ENCODE results near the gene OGDH. TPM values are rescaled to one million over a fixed set of nuclear protein-coding genes. Genes with fewer than 3 reads are reported as not detected.
A peak's percentile ranks its signal among the peaks of the same experiment; 100 is the strongest.

OGDH gene
- total and polyA plus RNA-seq, 2 experiments from 2014 or later, result 31.4 to 75.3 TPM

DNA sequence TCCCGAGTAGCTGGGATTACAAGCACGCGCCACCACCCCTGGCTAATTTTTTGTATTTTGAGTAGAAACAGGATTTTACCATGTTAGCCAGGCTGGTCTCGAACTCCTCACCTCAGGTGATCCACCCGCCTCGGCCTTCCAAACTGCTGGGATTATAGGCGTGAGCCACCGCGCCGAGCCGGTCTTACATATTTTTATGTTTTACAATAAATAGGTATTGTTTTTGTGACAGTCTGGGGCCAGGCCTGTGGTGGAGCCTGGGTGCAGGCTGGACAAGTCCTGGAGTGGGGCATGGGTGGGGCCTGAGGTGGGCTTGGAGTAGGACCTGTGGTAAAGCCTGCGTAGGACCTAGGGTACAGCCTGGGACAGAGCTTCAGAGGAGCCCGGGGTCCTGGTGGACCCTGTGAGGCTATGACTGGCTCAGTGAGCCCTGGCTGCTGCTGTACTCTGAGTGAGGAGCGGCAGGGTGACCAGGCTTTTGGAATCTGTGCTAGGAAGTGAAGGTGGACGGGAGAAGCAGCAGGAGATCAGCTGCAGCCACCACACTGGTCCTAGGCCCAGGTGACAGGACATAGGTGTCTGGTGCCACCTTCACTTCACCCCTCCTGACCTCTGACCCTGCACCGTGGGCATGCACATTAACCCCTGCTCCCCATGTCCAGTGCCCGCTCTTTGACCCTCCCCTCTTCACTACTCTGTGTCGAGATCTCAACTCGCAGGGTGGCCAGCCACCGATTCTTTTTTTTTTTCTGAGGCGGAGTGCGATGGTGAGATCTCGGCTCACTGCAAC lies 132.6 kb downstream of the OGDH start:
- WGBS, 2 experiments (ENCODE audit: low coverage in 1 of 2, low lambda C conversion rate in 2 of 2, missing lambda C conversion rate in 2 of 2), result 93 to 95% methylated on average over 23 of the region's 23 CpGs
- H3K4me3 ChIP-seq, result no peak overlapping the region
- H3K27ac ChIP-seq, result no peak overlapping the region
- H3K27me3 ChIP-seq (replicated peaks; ENCODE audit: insufficient read depth), result no peaks in the 10 kb centered on the region
- no peak overlapping the region for H3K9ac ChIP-seq
- TF ChIP-seq EZH2phosphoT487 (IDR thresholded peaks at IDR 0.05; ENCODE audit: insufficient read depth, low read depth) (no peak), EZH2 (IDR thresholded peaks at IDR 0.05; ENCODE audit: insufficient read depth, poor library complexity, severe bottlenecking) (no peak)
- no peak for DNase-seq
- H3K9me2 ChIP-seq (ENCODE audit: insufficient read depth), result no peaks in the 10 kb centered on the region
- no peaks in the 10 kb centered on the region for H3K36me3 ChIP-seq (ENCODE audit: low read depth)
- no peaks in the 10 kb centered on the region for H3K79me2 ChIP-seq (ENCODE audit: insufficient read depth)
- in situ Hi-C loops (cut with MboI), result no loop called here
- no peak overlapping the region for H2AFZ ChIP-seq
- peaks cover 18% of the 10 kb centered on the region for H3K4me1 ChIP-seq (ENCODE audit: insufficient read depth)
- no peaks in the 10 kb centered on the region for H3K9me3 ChIP-seq (ENCODE audit: low read depth)
- no peaks in the 10 kb centered on the region for H4K20me1 ChIP-seq (ENCODE audit: insufficient read depth)
- H3K4me2 ChIP-seq (ENCODE audit: unreplicated experiment), result no peak overlapping the region
- H3F3A ChIP-seq (ENCODE audit: insufficient read depth), result peaks cover 23% of the 10 kb centered on the region

DNA sequence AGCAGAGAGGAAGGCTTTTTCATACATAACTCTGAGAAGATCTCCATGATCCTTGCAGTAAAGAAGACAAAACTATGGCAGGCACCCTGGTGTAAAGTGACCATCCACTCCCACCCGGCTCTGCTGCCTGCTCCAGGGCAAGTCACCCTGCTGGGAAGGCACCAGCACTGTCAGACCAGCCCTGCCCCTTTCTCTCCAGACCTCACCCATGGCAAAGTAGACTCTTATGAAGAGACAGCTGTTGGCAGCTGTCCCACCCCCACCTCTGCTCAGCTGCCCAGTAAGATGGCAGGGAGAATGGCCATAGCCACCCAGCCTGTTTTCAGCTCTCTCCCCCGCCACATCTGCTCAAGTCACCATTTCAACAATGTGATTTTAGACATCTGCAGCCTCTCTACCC lies 133.6 kb downstream of the OGDH start:
- Histone ChIP-seq H3K79me2 (ENCODE audit: insufficient read depth) (no peaks in the 10 kb centered on the region), H3K4me2 (ENCODE audit: unreplicated experiment) (no peak overlapping the region)

GRCh38 chr7:44743750-44744149 lies 137.3 kb downstream of the OGDH start:
- Histone ChIP-seq H3K36me3 (ENCODE audit: low read depth) (no peaks in the 10 kb centered on the region), H3K27me3 (replicated peaks; ENCODE audit: insufficient read depth) (no peaks in the 10 kb centered on the region), H3K27ac (no peak overlapping the region), H3K4me2 (ENCODE audit: unreplicated experiment) (no peak overlapping the region), H4K20me1 (ENCODE audit: insufficient read depth) (no peaks in the 10 kb centered on the region), H2AFZ (0 out of 2 replicates have a peak overlapping the region, but pooled peaks have one; percentile 21), H3K9me2 (ENCODE audit: insufficient read depth) (no peaks in the 10 kb centered on the region), H3K79me2 (ENCODE audit: insufficient read depth) (no peaks in the 10 kb centered on the region), H3F3A (ENCODE audit: insufficient read depth) (peaks cover 8% of the 10 kb centered on the region; the same call in 1 of the 2 replicates), H3K9ac (no peak overlapping the region), H3K9me3 (ENCODE audit: low read depth) (no peaks in the 10 kb centered on the region), H3K4me1 (ENCODE audit: insufficient read depth) (peaks cover 8% of the 10 kb centered on the region; the same call in 1 of the 2 replicates), H3K4me3 (no peak overlapping the region)
- DNase-seq, result no peak
- TF ChIP-seq EZH2phosphoT487 (IDR thresholded peaks at IDR 0.05; ENCODE audit: insufficient read depth, low read depth) (no peak), EZH2 (IDR thresholded peaks at IDR 0.05; ENCODE audit: insufficient read depth, poor library complexity, severe bottlenecking) (no peak)
- in situ Hi-C loops (cut with MboI), result no loop called here
- 97 to 100% methylated on average over 1 of the region's 1 CpG for WGBS, 2 experiments (ENCODE audit: low coverage in 1 of 2, low lambda C conversion rate in 2 of 2, missing lambda C conversion rate in 2 of 2)

More for the DNA sequence above, 133.6 kb downstream of the OGDH start:
- no peak overlapping the region for H2AFZ ChIP-seq
- H3K9me3 ChIP-seq (ENCODE audit: low read depth), result no peaks in the 10 kb centered on the region
- H3K27me3 ChIP-seq (replicated peaks; ENCODE audit: insufficient read depth), result no peaks in the 10 kb centered on the region
- H3K4me1 ChIP-seq (ENCODE audit: insufficient read depth), result peaks cover 8% of the 10 kb centered on the region
- TF ChIP-seq EZH2 (IDR thresholded peaks at IDR 0.05; ENCODE audit: insufficient read depth, poor library complexity, severe bottlenecking) (no peak), EZH2phosphoT487 (IDR thresholded peaks at IDR 0.05; ENCODE audit: insufficient read depth, low read depth) (no peak)
- WGBS, 2 experiments (ENCODE audit: low coverage in 1 of 2, low lambda C conversion rate in 2 of 2, missing lambda C conversion rate in 2 of 2), result 95 to 97% methylated on average over 2 of the region's 2 CpGs
- in situ Hi-C loops (cut with MboI), result no loop called here
- no peaks in the 10 kb centered on the region for H4K20me1 ChIP-seq (ENCODE audit: insufficient read depth)
- no peaks in the 10 kb centered on the region for H3K36me3 ChIP-seq (ENCODE audit: low read depth)
- no peak overlapping the region for H3K4me3 ChIP-seq
- no peak for DNase-seq
- H3F3A ChIP-seq (ENCODE audit: insufficient read depth), result peaks cover 14% of the 10 kb centered on the region
- H3K27ac ChIP-seq, result no peak overlapping the region
- no peaks in the 10 kb centered on the region for H3K9me2 ChIP-seq (ENCODE audit: insufficient read depth)
- H3K9ac ChIP-seq, result no peak overlapping the region

GRCh38 chr7:44748045-44748947 lies 141.9 kb downstream of the OGDH start, which contains the start of gene ZMIZ2:
ZMIZ2 (plus strand) TSS chr7:44748847; CDS start chr7:44756250, 7,403 bp downstream.
- in situ Hi-C loops (cut with MboI), result no loop called here
- H3K4me3 ChIP-seq, result peak within 1 kb of the TSS; percentile 76
- H3K79me2 ChIP-seq (ENCODE audit: insufficient read depth), result peaks cover 44% of the 10 kb centered on the region
- H3K9me2 ChIP-seq (ENCODE audit: insufficient read depth), result no peaks in the 10 kb centered on the region
- H3K9me3 ChIP-seq (ENCODE audit: low read depth), result no peaks in the 10 kb centered on the region
- H2AFZ ChIP-seq, result peak within 1 kb of the TSS; percentile 89
- TF ChIP-seq EZH2phosphoT487 (IDR thresholded peaks at IDR 0.05; ENCODE audit: insufficient read depth, low read depth) (no peak), EZH2 (IDR thresholded peaks at IDR 0.05; ENCODE audit: insufficient read depth, poor library complexity, severe bottlenecking) (no peak)
- peak within 1 kb of the TSS; percentile 84 for H3K9ac ChIP-seq
- H3K4me1 ChIP-seq (ENCODE audit: insufficient read depth), result peaks cover 18% of the 10 kb centered on the region; the same call in 1 of the 2 replicates
- no peaks in the 10 kb centered on the region for H3K36me3 ChIP-seq (ENCODE audit: low read depth)
- peaks cover 8% of the 10 kb centered on the region; the same call in 1 of the 2 replicates for H3F3A ChIP-seq (ENCODE audit: insufficient read depth)
- H4K20me1 ChIP-seq (ENCODE audit: insufficient read depth), result no peaks in the 10 kb centered on the region
- WGBS, 2 experiments (ENCODE audit: low coverage in 1 of 2, low lambda C conversion rate in 2 of 2, missing lambda C conversion rate in 2 of 2), result 0 to 1% methylated on average over 8 to 74 of the region's 92 CpGs
- DNase-seq, result peak; percentile 97
- H3K4me2 ChIP-seq (ENCODE audit: unreplicated experiment), result peak within 1 kb of the TSS; percentile 95
- no peaks in the 10 kb centered on the region for H3K27me3 ChIP-seq (replicated peaks; ENCODE audit: insufficient read depth)
- peak within 1 kb of the TSS; percentile 91 for H3K27ac ChIP-seq
